DMS153 treated with DMSO at 0.1 percent for 48 hours (cell line): Measurements from ENCODE around the gene VTN.

Source experiments
- DNase-seq: peaks from one replicate; lab custom pipeline; 2025; ENCODE audit not compliant: unreplicated experiment; lab: John Stamatoyannopoulos, UW

Gene VTN

DNA sequence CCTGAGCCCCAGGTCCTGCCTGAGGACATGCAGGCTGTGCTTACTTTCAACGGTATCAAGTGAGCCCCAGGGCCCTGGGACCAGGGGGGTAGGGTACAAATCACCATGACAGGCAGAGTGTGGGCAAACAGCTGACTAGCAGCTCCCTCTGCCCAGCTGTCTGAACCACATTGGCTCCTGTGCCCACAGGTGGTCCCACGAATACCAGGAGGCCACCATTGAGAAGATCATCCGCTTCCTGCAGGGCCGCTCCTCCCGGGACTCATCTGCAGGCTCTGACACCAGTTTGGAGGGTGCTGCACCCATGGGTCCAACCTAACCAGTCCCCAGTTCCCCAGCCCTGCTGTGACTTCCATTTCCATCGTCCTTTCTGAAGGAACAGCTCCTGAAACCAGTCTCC, 25.9 kb upstream of the VTN start:
- no peak for DNase-seq

DNA sequence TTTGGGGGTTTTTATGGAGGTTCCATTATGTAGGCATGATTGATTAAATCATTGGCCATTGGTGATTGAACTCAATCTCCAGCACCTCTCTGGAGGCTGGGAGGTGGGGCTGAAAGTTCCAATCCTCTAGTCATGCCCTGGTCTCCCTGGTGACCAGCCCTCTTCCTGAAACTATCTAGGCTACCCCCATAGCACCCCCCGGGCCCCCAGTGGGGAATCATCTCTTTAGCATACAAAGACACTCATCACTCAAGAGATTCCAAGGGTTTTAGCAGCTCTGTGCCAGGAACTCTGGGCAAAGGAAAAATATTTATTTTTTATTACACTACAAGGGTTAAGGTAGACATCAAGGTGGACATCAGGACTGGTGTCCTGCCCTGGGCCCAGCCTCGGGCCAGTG, 25.3 kb upstream of the VTN start:
- no peak for DNase-seq

DNA sequence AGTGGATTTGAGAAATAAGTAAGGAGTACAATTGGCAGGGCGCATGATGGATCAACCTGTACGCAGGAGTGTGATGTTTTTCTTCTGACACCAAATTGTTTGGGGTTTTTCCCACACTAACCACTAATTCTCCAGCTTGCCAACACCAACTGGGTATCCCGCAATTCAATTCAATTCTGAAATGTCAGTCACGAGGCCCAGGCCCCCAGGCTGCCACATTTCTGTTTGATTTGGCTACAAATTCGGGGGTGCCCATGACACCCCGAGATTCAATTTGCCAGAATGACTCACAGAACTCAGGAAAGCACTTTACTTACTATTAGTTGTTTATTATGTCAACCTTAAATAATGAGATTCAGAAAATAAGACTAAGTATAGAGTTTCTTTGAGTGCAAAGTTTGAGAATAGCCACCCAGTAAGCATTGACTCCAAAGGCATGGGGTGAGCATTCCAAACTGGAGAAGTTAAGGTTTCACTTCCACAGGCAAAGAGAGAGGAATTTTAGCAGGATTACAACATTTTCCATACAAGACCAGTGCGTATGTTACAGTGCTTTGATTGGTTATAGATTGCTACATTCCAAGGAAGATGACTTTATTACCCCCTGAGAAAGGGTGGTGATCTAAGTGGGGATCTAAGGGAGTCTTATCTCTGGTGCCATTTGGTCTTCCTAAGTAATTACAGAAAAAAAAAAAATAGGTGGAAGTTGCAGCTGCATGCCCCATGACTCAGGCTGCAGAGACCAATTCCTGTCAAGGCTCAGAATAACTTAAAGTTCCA, 24.4 kb upstream of the VTN start:
- DNase-seq: no peak

DNA sequence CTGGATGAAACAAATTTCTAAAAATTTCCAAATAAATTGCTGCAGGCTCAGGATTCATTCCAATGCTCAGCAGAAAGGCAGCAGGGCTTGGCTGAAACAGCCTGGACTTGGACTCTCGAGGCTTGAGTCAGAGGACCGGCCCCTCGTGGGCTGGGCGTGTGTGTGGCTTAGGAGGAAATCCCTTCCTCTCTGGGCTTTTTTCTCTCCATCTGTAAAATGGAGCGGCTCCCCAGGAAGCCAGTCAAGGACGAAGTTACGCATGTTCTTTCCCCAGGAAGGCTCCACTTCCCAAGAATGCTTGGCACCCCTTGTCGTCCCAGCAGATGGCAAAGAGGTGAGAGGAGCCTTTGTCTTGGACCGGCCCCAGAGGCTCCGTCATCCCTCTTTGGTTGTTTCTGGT, 22.4 kb upstream of the VTN start:
- DNase-seq: no peak

DNA sequence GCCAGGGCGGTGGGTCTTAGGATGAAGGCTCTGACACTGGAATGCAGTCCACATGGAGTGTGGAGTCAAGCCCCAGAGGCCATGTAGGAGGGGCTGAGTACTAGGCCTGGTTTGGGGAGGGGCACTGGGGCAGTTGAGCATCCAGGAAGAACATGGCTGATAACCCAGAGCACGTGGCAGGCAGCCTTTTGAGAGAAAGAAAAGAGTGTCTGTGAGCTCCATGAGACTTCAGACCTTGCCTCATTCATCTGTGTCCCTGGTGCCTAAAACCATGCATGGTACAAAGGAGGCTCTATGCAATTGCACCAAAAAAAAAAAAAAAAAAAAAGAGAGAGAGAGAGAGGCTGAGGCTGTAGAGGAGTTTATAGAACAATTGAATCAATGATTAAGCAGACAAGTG, 21.3 kb upstream of the VTN start:
- no peak for DNase-seq

DNA sequence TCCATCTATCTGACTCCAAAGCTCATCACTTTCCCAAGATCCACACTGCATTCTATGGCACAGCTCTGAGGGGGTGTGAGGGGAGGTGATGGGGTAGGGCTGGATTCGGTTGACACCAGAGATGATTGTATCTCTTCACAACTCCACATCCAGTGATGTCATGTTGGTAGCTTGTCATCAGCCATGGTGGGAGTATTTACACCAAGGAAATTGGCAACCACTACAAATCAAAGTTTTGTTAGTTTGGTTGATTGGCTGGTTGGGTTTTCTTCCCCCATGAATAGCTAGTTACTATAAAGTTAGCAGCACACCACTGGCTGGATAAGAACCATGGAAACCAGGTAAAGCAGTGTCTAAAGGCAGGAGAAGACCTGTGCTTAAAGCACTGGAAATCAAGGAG, 20.9 kb upstream of the VTN start:
- DNase-seq: no peak

DNA sequence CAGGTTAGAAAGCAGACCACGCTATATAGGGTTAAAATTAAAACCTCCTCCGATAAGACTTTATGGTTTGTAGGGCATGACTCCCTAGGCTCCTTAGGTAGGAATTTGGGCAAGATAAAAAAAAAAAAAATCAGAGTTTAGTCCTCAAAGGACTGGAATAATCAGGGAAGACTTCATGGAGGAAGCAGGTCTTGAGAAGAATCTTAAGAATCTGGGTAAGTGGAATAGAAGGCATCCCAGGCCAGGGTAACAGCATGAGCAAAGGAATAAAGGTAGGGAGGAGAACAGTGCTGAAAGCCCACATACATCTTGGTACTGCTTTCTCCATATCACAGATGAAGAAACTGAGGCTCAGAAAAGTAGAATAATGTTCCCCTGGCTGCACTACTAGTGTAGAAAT, 20.5 kb upstream of the VTN start:
- no peak for DNase-seq

DNA sequence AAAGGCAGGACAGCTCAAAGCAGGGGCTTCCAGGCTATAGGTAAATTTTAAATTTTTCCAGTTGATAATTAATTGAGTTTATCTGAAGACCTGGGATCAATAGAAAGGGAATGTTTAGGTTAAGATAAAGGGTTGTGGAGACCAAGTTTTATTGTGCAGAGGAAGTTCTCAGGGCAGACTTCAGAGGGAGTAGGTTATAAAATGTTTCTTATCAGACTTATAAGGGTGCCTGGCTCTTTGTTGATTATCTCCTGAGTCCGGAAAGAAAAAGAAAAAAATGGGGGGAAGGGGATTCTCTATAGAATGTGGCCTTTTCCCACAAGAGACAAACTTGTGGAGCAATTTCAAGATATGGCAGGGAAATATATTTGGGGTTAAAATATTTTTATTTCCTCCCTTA, 20.0 kb upstream of the VTN start:
- no peak for DNase-seq

DNA sequence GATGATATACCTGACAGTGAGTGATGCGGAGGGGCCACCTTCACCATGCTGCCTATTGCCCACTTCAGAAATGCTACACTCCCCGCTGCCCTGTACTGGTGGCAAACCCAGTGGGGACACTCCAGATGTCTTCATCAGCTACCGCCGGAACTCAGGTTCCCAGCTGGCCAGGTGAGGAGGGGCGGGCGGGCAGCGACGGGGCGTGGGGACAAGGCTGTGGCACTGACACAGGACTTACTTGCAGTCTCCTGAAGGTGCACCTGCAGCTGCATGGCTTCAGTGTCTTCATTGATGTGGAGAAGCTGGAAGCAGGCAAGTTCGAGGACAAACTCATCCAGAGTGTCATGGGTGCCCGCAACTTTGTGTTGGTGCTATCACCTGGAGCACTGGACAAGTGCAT, 18.0 kb upstream of the VTN start:
- DNase-seq: no peak

DNA sequence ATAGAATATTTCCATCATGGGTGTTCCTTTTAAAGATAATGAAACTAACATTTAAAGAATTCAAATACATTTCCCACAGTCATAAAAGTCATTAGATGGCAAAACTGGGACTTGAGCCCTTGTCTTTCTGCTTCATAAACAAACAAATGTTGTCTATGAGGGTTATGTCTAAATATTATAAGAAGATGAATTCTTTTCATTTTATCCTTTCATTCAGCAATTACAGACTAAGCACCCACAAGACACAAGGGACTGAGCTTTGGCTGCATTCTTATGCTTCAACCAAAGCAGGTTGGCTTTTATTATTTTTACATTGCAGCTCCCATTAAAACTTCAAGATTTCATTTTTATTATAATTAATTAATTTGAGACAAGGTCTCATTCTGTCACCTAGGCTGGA, 16.3 kb upstream of the VTN start:
- no peak for DNase-seq

DNA sequence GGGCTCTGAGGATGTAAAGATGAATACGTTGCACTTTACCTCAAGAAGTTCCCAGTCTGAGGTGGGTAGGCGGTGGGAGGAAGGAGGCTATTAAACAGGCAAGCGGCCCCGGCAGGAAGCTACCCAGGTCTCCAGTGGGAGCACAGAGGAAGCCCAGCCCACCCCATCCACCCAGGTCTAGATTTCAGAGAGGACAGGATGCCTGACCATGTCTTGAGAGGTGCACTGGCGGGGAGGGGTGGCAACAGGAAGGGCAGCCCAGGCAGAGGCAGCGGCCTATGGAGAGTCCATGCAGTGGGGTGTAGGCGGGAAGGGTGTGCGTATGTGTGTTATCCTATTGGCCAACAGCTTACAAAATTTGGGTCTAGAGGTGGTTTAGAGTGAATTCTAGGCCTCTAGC, 15.3 kb upstream of the VTN start:
- no peak for DNase-seq

DNA sequence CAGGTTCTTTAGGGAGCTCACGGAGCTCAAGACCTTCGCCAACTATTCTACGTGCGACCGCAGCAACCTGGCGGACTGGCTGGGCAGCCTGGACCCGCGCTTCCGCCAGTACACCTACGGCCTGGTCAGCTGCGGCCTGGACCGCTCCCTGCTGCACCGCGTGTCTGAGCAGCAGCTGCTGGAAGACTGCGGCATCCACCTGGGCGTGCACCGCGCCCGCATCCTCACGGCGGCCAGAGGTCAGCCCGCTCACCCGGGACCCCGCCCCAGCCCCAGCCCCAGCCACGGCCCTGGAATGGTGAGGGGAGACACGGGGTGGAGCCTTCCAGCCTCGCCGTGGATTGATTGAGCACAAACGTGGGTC, 14.9 kb upstream of the VTN start:
- no peak for DNase-seq

DNA sequence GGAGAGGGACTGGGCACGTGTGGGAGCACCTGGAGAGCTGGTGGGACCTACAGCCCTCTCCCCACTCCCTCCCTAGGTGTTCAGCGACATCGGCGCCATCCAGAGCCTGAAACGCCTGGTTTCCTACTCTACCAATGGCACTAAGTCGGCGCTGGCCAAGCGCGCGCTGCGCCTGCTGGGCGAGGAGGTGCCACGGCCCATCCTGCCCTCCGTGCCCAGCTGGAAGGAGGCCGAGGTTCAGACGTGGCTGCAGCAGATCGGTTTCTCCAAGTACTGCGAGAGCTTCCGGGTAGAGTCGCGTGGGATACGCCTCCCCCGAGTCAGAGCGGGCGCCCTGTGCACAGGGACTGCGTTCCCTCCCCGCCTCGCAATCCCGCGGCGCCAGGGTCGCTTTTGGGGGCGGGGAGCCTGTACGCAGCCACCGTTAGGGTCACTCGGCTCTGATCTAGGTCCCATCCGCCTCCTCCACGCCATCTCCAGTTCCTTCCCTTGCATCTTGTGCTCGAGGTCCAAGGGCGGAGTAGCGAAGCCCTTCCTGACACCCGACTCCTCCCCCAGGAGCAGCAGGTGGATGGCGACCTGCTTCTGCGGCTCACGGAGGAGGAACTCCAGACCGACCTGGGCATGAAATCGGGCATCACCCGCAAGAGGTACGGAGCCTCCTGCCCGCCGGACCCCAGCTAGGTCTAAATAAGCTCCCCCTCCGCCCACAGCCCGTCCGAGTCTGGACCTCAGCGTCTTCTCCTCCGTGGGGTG, 14.4 kb upstream of the VTN start:
- peak; percentile 90 for DNase-seq

DNA sequence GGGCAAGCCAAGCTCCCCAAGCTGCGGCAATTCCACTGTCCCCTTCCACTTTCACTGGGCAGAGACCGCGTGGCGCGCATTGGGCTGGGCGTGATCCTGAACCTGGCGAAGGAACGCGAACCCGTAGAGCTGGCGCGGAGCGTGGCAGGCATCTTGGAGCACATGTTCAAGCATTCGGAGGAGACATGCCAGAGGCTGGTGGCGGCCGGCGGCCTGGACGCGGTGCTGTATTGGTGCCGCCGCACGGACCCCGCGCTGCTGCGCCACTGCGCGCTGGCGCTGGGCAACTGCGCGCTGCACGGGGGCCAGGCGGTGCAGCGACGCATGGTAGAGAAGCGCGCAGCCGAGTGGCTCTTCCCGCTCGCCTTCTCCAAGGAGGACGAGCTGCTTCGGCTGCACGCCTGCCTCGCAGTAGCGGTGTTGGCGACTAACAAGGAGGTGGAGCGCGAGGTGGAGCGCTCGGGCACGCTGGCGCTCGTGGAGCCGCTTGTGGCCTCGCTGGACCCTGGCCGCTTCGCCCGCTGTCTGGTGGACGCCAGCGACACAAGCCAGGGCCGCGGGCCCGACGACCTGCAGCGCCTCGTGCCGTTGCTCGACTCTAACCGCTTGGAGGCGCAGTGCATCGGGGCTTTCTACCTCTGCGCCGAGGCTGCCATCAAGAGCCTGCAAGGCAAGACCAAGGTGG, 11.2 kb upstream of the VTN start:
- DNase-seq: no peak

DNA sequence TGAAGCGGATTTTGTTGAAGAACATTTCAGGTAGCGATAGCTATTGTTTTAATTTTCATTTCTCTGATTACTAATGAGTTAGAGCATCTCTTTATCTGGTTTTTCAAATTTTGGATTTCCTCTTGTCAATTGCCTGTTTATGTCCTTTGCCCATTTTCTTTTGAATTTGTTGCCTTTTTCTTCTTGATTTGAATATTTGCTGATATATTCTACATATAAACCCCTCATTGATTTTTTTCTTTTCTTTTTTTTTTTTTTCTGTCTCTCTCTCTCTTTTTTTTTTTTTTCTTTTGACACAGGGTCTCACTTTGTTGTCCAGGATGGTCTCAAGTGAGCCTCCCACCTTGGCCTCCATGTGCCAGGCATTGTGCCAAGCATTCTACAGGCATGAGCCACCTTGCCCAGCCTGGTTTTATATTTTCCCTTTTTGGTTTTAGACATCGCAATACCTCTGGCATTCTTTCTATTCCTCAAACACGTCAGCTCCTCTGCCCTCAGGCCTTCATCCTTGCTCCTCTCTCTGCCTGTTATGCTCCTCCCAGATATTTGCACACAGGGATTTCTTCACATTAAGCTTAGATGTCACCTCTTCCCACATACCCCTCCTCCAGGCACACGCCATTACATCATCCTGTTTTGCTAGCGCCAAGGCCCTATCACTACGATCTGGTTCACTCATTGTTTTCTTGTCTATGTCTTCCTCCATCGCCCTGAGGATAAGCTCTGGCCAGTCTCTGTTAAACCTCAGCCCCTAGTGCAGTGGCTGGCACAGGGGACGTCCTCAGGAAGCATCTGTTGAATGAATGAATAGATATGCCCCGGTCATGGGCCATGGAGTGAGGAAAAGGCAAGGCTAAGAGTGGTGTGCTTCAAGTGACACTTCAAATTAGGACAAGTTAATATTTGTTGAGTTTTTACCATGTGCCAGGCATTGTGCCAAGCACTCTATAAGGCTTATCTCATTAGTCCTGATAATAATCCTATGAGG, 10.0 kb upstream of the VTN start:
- no peak for DNase-seq

DNA sequence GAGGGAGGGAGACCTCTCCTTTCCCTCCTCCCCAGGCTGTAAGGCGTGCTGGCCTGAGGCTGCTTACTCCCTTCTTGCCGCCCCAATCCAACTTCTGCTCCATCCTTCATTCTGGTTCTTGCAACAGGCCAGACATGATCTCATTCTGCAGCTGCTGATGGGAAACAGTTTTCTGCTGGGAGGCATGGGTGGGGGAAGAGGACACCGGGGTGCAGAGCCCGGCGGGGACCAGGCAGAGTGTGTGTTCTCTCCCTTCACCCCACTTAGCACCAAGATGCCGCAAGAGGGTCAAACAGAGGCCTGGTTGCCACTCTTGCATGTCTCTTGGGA, 2.8 kb upstream of the VTN start:
- DNase-seq: no peak

DNA sequence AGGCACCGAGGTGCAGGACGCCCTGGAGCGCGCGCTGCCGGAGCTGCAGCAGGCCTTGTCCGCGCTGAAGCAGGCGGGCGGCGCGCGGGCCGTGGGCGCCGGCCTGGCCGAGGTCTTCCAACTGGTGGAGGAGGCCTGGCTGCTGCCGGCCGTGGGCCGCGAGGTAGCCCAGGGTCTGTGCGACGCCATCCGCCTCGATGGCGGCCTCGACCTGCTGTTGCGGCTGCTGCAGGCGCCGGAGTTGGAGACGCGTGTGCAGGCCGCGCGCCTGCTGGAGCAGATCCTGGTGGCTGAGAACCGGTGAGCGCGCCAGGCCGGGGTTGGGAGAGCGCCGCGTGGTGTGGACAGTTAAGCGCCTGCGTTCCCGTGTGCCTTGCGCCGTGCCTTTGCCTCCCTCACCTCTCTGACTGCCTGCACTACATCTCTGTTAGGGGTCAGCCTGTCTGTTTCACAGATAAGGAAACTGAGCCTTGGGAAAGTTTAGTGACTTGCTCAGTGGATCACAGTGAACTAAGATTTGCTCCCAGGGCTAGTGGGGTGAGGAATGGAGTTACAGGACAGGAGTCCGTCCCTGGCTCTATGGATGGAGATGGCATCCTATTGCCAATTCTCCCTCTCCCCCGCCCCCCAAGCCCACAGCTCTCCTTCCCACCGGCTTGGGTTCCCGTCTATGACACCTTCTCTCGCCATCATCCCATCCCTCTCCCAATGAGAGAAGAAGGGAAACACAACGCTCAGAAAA, 2.3 kb upstream of the VTN start:
- no peak for DNase-seq

DNA sequence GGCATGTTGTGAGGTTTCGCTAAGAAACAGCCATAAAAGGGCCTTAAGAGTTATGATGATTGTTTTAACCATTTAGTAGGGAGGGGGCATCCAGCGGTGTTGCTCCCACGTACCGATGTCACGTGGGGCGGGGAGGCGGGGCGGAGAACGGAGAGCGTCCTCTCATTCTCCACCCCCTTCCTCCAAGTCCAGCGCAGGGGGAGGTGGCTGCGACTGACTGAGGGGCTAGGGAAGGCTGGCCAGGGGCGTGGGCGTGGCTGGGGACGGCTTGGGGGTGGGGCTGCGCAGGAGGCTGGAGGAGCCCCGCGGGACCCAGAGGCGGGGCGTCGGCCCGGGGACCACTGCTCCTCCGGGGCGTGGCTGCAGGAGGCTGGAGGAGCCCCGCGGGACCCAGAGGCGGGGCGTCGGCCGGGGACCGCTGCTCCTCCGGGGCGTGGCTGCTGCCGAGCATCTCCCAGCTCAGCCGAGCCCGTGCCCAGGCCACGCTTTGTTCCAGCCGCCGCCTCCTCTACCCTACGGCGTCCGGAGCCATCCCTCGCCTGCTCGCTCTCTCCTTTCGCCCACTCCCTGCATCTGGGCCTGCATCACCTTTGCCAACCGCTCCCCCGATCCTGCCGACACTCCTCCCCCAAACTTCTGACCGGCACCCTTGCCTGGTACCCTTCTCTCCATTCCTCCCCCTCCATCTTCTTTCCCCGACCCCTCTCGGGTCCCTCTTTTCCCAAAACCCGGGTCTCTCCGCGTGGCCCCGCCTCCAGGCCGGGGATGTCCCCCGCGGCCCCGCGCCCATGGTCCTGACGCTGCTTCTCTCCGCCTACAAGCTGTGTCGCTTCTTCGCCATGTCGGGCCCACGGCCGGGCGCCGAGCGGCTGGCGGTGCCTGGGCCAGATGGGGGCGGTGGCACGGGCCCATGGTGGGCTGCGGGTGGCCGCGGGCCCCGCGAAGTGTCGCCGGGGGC, 1.4 kb upstream of the VTN start, which contains the start of gene SARM1:
TSS of gene SARM1 (plus strand) at position 450 of the 958 bp plus-strand sequence. CDS start at position 789, 339 bp downstream.
- peak; percentile 78 for DNase-seq

DNA sequence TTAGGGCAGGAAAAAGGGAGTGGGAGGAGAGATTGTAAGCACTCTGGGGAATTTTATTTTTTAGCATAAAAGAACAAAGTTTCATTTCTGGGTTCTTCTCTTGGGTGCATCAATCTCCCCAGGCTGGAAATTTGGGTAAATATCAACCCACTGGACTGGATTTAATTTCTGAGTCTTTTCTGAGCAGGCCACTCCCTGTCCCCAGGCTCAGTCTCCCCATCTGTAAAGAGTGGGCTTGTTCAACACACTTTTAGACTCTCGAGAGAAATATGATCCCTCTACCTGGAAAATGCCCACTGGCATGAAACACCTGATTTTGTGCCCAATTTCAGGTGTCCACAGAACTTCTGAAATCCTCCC, 617 bp upstream of the VTN start:
- DNase-seq: no peak
